Suprapubic skin (tissue), 4 donors: ENCODE data around the gene C17orf75. TPM values are rescaled to one million over a fixed set of nuclear protein-coding genes. Genes with fewer than 3 reads are reported as not detected.
"Not testable (repeated sequence)": the region's sequence is repeated elsewhere in the genome, so short reads cannot be mapped to it uniquely, and the experiment has no call there.

Experiments used
- DNase-seq, 2 donors: peaks; one replicate each; pipeline ENCODE4 v3.0.0-alpha.2; 2019; ENCODE audit warnings: low spot score in 2 of 2
- H3K27ac ChIP-seq: fragments of 200-600 bp; sonication (generic); one replicate; pipeline ENCODE4 v1.5.1; 2019
- H3K27me3 ChIP-seq: fragments of 200-600 bp; sonication (generic); one replicate; pipeline ENCODE4 v1.5.1; 2019
- H3K36me3 ChIP-seq: fragments of 200-600 bp; sonication (generic); one replicate; pipeline ENCODE4 v1.5.1; 2019
- H3K4me1 ChIP-seq: fragments of 200-600 bp; sonication (generic); one replicate; pipeline ENCODE4 v1.5.1; 2019
- H3K4me3 ChIP-seq: fragments of 200-600 bp; sonication (generic); one replicate; pipeline ENCODE4 v1.5.1; 2019; ENCODE audit warnings: mild to moderate bottlenecking
- H3K9me3 ChIP-seq: fragments of 200-600 bp; sonication (generic); one replicate; pipeline ENCODE4 v1.5.1; 2019
- CTCF ChIP-seq, 2 donors: fragments of 200-600 bp in 1 of 2; fragments of 450-650 bp in 1 of 2; sonication (generic) in 1 of 2; IDR thresholded peaks; one replicate each; pipeline ENCODE4 v1.5.1; 2016 to 2019; ENCODE audit warnings: antibody characterized with exemption in 2 of 2, mild to moderate bottlenecking in 1 of 2, moderate library complexity in 1 of 2
- EP300 ChIP-seq: sonication (generic); formaldehyde crosslinking; IDR thresholded peaks from one replicate; pipeline ENCODE4 v1.6.1; 2017; ENCODE audit warnings: antibody characterized with exemption
- POLR2A ChIP-seq, 2 donors: fragments of 450-650 bp; IDR thresholded peaks; one replicate each; pipeline ENCODE4 v1.6.1; 2017; ENCODE audit warnings: antibody characterized with exemption in 2 of 2, mild to moderate bottlenecking in 2 of 2, moderate library complexity in 2 of 2
- POLR2AphosphoS5 ChIP-seq, 3 donors: sonication (generic); formaldehyde crosslinking; IDR thresholded peaks; one replicate each; pipeline ENCODE4 v1.6.1; 2017; ENCODE audit warnings: antibody characterized with exemption in 3 of 3
- WGBS: methylation state at CpG from one replicate; pipeline ENCODE4 v1.1.5; 2018; 5-methylcytosine and 5-hydroxymethylcytosine counted together
- total RNA-seq, 4 donors: library from RNA; depleted of rRNA; stranded (reverse); fragments of >200 nt; gene quantifications; one replicate each; pipeline ENCODE4 v1.1.0, GENCODE V29; 2016

The C17orf75 gene, protein sequence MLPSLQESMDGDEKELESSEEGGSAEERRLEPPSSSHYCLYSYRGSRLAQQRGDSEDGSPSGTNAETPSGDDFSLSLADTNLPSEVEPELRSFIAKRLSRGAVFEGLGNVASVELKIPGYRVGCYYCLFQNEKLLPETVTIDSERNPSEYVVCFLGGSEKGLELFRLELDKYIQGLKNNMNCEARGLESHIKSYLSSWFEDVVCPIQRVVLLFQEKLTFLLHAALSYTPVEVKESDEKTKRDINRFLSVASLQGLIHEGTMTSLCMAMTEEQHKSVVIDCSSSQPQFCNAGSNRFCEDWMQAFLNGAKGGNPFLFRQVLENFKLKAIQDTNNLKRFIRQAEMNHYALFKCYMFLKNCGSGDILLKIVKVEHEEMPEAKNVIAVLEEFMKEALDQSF
- 10 to 100 TPM in 1 of 4 donors, 1 to 10 TPM in 3; 4.1 to 12.4 (median 8.3) TPM for total RNA-seq

- Histone ChIP-seq H3K27me3 (no peaks in the 10 kb centered on the region), H3K36me3 (peaks cover 13% of the 10 kb centered on the region), H3K27ac (peak within 1 kb of the TSS; percentile 79), H3K9me3 (no peaks in the 10 kb centered on the region), H3K4me1 (peaks cover 20% of the 10 kb centered on the region), H3K4me3 (peak within 1 kb of the TSS; percentile 65)
- peak in 2 of 3 donors; percentile 22 to 84 for TF ChIP-seq POLR2AphosphoS5 (IDR thresholded peaks at IDR 0.05)
- peak in 1 of 2 donors; percentile 20 for TF ChIP-seq POLR2A (IDR thresholded peaks at IDR 0.05)
- TF ChIP-seq CTCF (IDR thresholded peaks at IDR 0.05), result no peak
- DNase-seq, result peak; percentile 81 to 89
- 6% methylated on average over 25 of the region's 47 CpGs for WGBS
Measured at GRCh38 chr17:32341857-32342602, at the start of gene C17orf75. Gene C17orf75 (minus strand): TSS chr17:32342173. CDS start chr17:32342139, 34 bp downstream.

DNA sequence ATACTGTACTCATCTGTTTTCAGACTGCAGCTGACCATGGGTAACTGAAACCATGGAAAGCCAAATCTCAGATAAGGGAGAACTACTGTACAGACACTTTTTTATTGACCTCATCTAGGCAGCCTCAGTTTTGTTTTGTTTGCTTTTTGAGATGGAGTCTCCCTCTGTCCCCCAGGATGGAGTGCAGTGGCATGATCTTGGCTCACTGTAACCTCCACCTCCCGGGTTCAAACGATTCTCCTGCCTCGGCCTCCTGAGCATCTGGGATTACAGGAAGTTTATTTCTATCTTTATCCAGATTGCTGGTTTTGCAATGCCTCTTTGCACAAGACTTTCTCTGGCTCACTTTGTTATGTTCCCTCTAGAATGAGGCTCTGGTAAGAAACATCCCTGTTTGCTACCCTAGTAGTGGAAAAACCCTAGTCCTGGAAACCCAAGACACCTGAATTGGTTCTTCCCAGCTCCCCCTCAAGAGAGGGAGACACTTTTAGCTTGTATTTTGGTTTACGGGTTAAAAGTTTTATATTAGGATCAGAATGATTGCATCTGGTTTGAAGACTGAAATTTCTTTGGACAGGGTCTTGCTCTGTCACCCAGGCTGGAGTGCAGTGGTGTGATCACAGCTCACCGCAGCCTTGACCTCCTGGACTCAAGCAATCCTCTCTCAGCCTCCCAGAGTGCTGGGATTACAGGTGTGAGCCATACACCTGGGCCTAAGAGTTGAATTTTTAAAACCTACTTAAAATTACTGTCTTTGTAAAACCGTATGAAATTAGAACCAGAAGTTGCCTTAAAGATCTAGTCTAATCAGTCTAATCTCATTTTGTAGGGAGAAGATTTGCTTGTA lies 46.9 kb upstream of the C17orf75 start:
- 92% methylated on average over 6 of the region's 6 CpGs for WGBS
- Histone ChIP-seq H3K9me3 (no peaks in the 10 kb centered on the region), H3K36me3 (peaks cover 4% of the 10 kb centered on the region), H3K27ac (no peak overlapping the region), H3K27me3 (no peaks in the 10 kb centered on the region), H3K4me1 (no peaks in the 10 kb centered on the region), H3K4me3 (no peak overlapping the region)
- DNase-seq, result no peak
- TF ChIP-seq EP300 (no peak), POLR2AphosphoS5 (IDR thresholded peaks at IDR 0.05) (no peak), POLR2A (IDR thresholded peaks at IDR 0.05) (no peak), CTCF (IDR thresholded peaks at IDR 0.05) (no peak)

DNA sequence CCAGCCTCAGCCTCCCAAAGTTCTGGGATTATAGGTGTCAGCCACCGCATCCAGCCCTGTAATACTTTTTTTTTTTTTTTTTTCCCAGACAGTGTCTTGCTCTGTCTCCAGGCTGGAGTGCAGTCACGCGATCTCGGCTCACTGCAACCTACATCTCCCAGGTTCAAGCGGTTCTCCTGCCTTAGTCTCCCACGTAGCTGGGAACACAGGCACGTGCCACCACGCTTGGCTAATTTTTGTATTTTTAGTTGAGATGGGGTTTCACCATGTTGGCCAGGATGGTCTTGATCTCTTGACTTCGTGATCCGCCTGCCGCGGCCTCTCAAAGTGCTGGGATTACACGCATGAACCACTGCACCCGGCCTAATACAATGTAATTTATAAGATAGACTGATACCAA lies 46.2 kb upstream of the C17orf75 start:
- H3K9me3 ChIP-seq, H3K4me3 ChIP-seq, H3K36me3 ChIP-seq, DNase-seq, H3K4me1 ChIP-seq, H3K27me3 ChIP-seq, H3K27ac ChIP-seq: not testable (repeated sequence)
- 96% methylated on average over 14 of the region's 14 CpGs for WGBS

- no peak for TF ChIP-seq CTCF (IDR thresholded peaks at IDR 0.05)
- no peak for TF ChIP-seq POLR2AphosphoS5 (IDR thresholded peaks at IDR 0.05)
- TF ChIP-seq EP300, result no peak
- no peak for TF ChIP-seq POLR2A (IDR thresholded peaks at IDR 0.05)
- no peaks in the 10 kb centered on the region for H3K9me3 ChIP-seq
- DNase-seq, result no peak
- H3K4me1 ChIP-seq, result no peaks in the 10 kb centered on the region
- peaks cover 17% of the 10 kb centered on the region for H3K36me3 ChIP-seq
- H3K4me3 ChIP-seq, result no peak overlapping the region
- no peaks in the 10 kb centered on the region for H3K27me3 ChIP-seq
- no peak overlapping the region for H3K27ac ChIP-seq
Measured at GRCh38 chr17:32386844-32387243, 44.9 kb upstream of the C17orf75 start.

DNA sequence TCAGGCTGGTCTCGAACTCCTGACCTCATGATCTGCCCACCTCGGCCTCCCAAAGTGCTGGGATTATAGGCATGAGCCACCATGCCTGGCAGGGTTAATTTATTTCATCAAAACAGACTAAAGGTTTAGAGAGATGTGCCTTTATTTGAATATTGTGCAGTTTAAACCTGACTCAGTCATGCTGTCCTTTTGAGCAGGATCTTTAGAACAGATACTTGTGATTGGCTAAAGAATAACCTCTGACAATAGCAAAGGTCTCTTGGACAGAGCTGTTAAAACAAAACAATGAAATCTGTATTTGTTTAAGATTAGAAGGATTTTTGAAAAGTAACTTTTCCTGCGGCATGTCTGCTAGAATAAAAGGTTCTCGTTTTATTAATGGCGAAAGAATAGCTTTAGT lies 44.0 kb upstream of the C17orf75 start:
- H3K27ac ChIP-seq, result no peak overlapping the region
- no peak overlapping the region for H3K4me3 ChIP-seq
- DNase-seq, result no peak
- peaks cover 19% of the 10 kb centered on the region for H3K36me3 ChIP-seq
- H3K9me3 ChIP-seq, result no peaks in the 10 kb centered on the region
- H3K27me3 ChIP-seq, result no peaks in the 10 kb centered on the region
- no peaks in the 10 kb centered on the region for H3K4me1 ChIP-seq
- TF ChIP-seq EP300 (no peak), POLR2AphosphoS5 (IDR thresholded peaks at IDR 0.05) (no peak), POLR2A (IDR thresholded peaks at IDR 0.05) (no peak), CTCF (IDR thresholded peaks at IDR 0.05) (no peak)
- WGBS, result 93% methylated on average over 5 of the region's 5 CpGs
